Measurements from ENCODE around the gene LRRTM1. TPM values are rescaled to one million over a fixed set of nuclear protein-coding genes. Genes with fewer than 3 reads are reported as not detected.

Gene LRRTM1
- total RNA-seq = not detected in 2 replicates

GRCh38 chr2:80303909-80304837, at the start of gene LRRTM1:
Gene LRRTM1, minus strand, starts transcription at chr2:80304752. Its CDS starts 933 bp downstream, at chr2:80303819.

Measured in endothelial cell of coronary artery (primary cell).